OCI-LY3 (cell line): ENCODE results near the gene REXO1.

ENCODE experiments used
- CTCF ChIP-seq: fragments of 200-600, 300-600 bp; sonication (generic); IDR thresholded peaks from 2 replicates; pipeline ENCODE4 v1.5.1; 2014; ENCODE audit warnings: antibody characterized with exemption, low read length, low read depth
- EZH2phosphoT487 ChIP-seq: fragments of 200-600 bp; shearing (Covaris generic); IDR thresholded peaks from 2 replicates; pipeline ENCODE4 v1.6.1; 2018; ENCODE audit warnings: antibody characterized with exemption, mixed run types, low read depth

GRCh38 chr19:1823020-1823419 is 25.3 kb downstream of the REXO1 start:
- TF ChIP-seq CTCF (no peak), EZH2phosphoT487 (no peak)
